Frontal cortex (tissue), 4 donors: ENCODE results near the gene VSTM2L. TPM values are rescaled to one million over a fixed set of nuclear protein-coding genes. Genes with fewer than 3 reads are reported as not detected.

Experiments
- DNase-seq, 2 donors: peaks; one replicate each; pipeline ENCODE4 v3.0.0; 2012; ENCODE audit warnings: low spot score in 2 of 2
- FAIRE-seq: peaks from 2 replicates; lab custom pipeline; 2012; peaks lifted over from hg19 to GRCh38; lab: Jason Lieb, UNC
- total RNA-seq: library from RNA; depleted of rRNA; stranded (reverse); fragments of >200 nt; gene quantifications from one replicate; pipeline ENCODE4 v1.2.3, GENCODE V29; 2014
- donor health status: control.
- donor health status: control.
- donor health status: control.

VSTM2L gene
- total RNA-seq, 1 donor from 2014 or later = 201 TPM

- DNase-seq (no peak), FAIRE-seq (no peak)
Measured at GRCh38 chr20:37877832-37878772, 24.8 kb upstream of the VSTM2L start.

- no peak for FAIRE-seq
- no peak for DNase-seq
Measured at GRCh38 chr20:37878835-37879599, 23.9 kb upstream of the VSTM2L start.

DNA sequence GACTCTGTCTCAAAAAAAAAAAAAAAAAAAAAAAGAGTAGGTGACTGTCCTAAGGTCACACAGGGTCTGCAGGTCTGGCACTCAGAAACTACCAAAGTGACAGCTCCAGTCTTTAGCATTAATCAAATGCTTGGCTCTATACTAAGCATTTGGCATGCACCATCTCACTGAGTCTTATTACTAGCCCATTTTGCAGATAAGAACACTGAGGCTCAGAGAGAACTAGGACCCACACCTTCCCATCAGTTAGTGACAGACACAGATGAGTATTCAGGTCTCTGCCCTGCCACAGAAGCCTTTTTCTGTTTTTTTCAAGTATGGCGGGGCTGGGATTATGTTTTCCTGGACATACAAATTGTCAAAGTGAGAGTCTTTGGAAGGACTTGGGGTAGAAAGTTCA lies 23.1 kb upstream of the VSTM2L start:
- DNase-seq = no peak
- FAIRE-seq = no peak

GRCh38 chr20:37880726-37881591 lies 22.0 kb upstream of the VSTM2L start:
- no peak for DNase-seq
- FAIRE-seq = no peak

GRCh38 chr20:37881601-37882343 lies 21.2 kb upstream of the VSTM2L start:
- DNase-seq (no peak), FAIRE-seq (no peak)

GRCh38 chr20:37882961-37883712 lies 19.8 kb upstream of the VSTM2L start:
- FAIRE-seq (no peak), DNase-seq (no peak)

DNA sequence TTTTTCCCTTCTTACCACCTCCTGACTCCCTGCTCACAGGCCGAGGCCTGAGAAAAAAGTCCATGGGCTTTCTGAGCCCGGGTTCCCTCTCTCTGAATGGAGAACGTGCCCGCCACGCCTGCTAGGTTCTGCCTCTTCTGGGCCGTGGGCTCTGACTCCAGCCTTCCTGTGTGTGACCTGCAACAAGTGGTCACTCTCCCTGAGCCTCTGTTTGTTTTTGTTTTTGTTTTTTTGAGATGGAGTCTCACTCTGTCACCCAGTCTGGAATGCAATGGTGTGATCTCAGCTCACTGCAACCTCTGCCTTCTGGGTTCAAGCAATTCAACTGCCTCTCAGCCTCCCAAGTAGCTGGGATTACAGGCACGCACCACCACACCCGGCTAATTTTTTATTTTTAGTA lies 17.9 kb upstream of the VSTM2L start:
- DNase-seq (no peak), FAIRE-seq (no peak)

DNA sequence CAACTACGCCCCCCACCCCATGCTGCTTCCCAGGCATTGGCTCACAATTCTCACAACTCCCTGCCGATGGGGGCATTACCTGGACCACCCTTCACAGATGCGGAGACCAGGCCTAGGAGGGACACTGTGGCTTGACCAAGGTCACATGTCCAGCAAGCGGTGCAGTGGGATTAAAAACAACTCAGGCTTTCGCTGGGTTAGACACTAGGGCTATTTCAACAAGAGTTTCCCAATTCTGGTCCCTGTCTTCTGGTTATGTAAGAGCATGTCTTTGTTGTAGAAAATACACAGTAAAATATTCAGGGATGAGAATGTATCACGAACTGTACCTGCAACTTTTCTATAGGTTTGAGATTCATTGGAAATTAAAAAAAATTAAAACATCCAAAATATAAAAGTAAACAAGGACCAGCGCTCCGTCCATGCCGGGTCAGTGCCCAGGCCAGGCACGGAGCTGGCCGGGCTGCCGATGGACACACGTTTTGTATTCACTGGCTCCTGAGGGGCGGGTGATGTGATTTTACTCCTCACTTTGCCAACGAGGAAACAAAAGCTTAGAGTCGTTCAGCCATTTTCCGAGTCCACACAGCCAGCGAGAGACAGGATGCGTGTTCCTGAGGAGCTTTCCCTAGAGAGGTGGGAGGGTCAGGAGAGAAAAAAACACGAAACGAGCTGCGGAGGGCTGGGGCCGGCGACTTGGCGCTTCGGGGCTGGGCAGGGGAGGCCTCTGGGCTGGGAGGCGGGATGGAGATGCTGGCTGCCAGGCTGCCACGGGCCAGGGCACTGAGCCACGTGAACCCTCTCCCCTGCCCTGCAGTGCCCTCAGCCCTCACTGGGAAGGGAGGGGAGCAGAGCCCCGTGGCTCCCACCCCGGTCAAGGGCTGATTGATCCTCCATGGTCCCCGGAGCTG lies 17.1 kb upstream of the VSTM2L start:
- DNase-seq (no peak), FAIRE-seq (no peak)

DNA sequence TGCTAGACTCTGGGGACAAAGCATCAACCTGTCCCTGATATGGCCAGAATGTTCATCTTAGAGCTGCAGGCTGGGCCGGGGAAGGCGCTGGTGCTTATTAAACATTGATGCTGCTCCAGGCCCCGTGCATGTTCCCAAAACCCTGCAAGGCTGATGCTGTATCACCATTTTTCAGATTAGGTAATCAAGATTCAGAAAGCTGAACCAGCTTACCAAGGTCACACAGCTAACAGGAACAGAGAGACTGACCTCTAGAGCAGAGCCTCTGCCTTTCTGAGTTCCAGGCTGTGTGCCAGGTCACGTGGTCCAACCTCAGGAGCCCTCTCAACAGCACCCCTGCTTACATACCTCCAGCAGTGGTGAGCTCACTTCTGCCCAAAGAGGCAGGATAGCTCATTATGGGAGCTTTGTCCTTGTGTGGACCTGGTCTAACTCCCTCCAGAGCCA lies 16.1 kb upstream of the VSTM2L start:
- no peak for FAIRE-seq
- DNase-seq = no peak

GRCh38 chr20:37888641-37889040 lies 14.3 kb upstream of the VSTM2L start:
- DNase-seq (no peak), FAIRE-seq (no peak)

- FAIRE-seq (no peak), DNase-seq (no peak)
Measured at GRCh38 chr20:37890108-37890507, 12.8 kb upstream of the VSTM2L start.

DNA sequence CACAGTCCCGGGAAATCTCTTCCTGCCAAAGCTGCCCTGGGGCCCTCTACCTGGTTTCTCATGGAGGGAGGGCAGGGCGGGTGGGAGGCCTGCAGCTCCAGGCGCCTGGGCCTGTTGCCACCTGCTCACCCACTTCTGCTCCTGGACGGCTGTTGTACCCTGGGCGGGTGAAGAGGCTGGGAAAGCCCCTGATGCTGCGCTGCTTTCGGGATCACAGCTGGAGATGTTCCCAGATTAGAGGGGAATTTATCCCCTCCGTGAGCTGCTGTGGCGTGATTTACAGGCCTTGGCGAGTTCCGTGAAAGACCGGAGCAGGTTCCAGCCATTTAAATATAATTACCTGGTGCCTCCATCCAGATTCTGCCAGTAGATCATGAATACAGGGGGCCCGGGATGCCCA lies 12.3 kb upstream of the VSTM2L start:
- DNase-seq (no peak), FAIRE-seq (no peak)

GRCh38 chr20:37892001-37892400 lies 10.9 kb upstream of the VSTM2L start:
- DNase-seq (no peak), FAIRE-seq (no peak)

GRCh38 chr20:37893566-37894241 lies 9.2 kb upstream of the VSTM2L start:
- DNase-seq (no peak), FAIRE-seq (no peak)

- no peak for FAIRE-seq
- no peak for DNase-seq
Measured at GRCh38 chr20:37894454-37894853, 8.5 kb upstream of the VSTM2L start.

GRCh38 chr20:37895166-37895565 lies 7.8 kb upstream of the VSTM2L start:
- DNase-seq = no peak
- FAIRE-seq = no peak

DNA sequence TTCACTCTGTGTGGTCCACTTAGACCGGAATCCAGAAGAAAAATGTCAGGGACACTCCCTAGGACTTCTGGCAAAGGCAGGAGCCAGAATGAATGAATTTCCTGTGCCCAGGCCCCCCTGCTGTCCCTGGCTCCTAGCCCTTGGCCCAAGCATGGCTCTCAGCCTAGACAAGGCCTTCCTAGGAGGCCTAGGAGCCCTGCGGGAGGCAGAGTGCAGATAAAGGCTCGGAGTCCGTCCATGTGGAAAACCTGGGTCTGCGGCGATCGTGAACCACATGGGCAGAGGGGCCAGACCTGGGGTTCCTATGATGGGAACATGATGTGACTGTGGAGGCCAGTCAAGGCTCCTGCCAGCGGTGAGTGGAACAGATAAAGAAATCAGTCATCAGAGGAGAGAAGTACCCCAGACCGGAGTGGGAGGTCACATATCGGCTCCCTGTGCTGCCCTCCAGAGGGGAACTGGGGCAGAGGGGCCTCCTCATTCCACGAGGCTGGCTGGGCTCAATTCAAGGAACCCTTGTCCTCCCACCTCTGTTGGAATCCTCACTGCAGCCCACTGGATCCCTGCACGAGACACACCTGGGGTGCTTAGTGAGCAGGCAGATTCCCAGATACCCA lies 5.9 kb upstream of the VSTM2L start:
- DNase-seq (no peak), FAIRE-seq (no peak)
